Measurements from ENCODE around the gene TLR9. TPM values are rescaled to one million over a fixed set of nuclear protein-coding genes. Genes with fewer than 3 reads are reported as not detected.

TLR9 gene
- polyA plus RNA-seq, 2 donors: 0.10 to 0.14 TPM

- peaks cover 7 to 17% of the 10 kb centered on the region in 2 donors for H3K4me1 ChIP-seq (ENCODE audit: control insufficient read depth in 2 of 2, insufficient read depth in 2 of 2, low read length in 1 of 2)
Observed at GRCh38 chr3:52218937-52219650, 6.4 kb downstream of the TLR9 start.

GRCh38 chr3:52218454-52218853 lies 7.0 kb downstream of the TLR9 start:
- Histone ChIP-seq H3K27ac (ENCODE audit: low read depth in 2 of 2, low read length in 1 of 2) (peak overlapping the region; percentile 67 to 86), H3K27me3 (ENCODE audit: control insufficient read depth in 1 of 2, insufficient read depth in 2 of 2, low read length in 2 of 2) (no peaks in the 10 kb centered on the region), H3K9me3 (ENCODE audit: control insufficient read depth in 2 of 2, insufficient read depth in 1 of 2, low read depth in 1 of 2, low read length in 1 of 2) (no peaks in the 10 kb centered on the region), H3K4me3 (ENCODE audit: low read depth in 1 of 2, low read length in 2 of 2) (no peak overlapping the region), H3K4me1 (ENCODE audit: control insufficient read depth in 2 of 2, insufficient read depth in 2 of 2, low read length in 1 of 2) (peaks cover 7 to 17% of the 10 kb centered on the region in 2 donors), H3K36me3 (ENCODE audit: control insufficient read depth in 2 of 2, insufficient read depth in 2 of 2, low read length in 1 of 2) (peaks cover 2 to 16% of the 10 kb centered on the region in 2 donors)
- WGBS, 2 donors: 62 to 76% methylated on average over 12 of the region's 12 CpGs

More at GRCh38 chr3:52218937-52219650, 6.4 kb downstream of the TLR9 start:
- no peak overlapping the region for H3K4me3 ChIP-seq (ENCODE audit: low read depth in 1 of 2, low read length in 2 of 2)
- peaks cover 0 to 12% of the 10 kb centered on the region in 2 donors for H3K36me3 ChIP-seq (ENCODE audit: control insufficient read depth in 2 of 2, insufficient read depth in 2 of 2, low read length in 1 of 2)
- no peaks in the 10 kb centered on the region for H3K9me3 ChIP-seq (ENCODE audit: control insufficient read depth in 2 of 2, insufficient read depth in 1 of 2, low read depth in 1 of 2, low read length in 1 of 2)
- 57 to 63% methylated on average over 6 of the region's 6 CpGs for WGBS, 2 donors
- H3K27ac ChIP-seq (ENCODE audit: low read depth in 2 of 2, low read length in 1 of 2): peak overlapping the region; percentile 67 to 86
- H3K27me3 ChIP-seq (ENCODE audit: control insufficient read depth in 1 of 2, insufficient read depth in 2 of 2, low read length in 2 of 2): no peaks in the 10 kb centered on the region

DNA sequence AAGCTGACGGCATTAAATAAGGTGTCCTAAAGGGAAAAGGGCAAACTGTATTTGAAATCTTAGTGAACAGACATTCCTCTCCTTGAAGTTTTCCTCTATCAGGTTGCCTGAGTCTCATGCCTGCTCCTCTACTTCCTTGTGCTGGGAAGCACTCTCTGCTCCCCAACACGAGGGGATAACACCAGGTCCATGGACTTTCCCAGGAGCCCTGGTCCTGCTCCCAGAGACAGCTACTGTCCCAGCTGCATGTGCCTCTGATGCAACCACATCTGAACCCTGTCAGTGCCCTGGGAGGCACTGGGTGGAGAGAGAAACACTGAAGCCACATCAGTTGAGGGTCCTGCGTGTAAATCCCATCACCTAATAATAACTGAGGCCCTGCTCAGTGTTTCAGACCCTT lies 7.4 kb downstream of the TLR9 start:
- 78 to 81% methylated on average over 3 of the region's 3 CpGs for WGBS, 2 donors
- Histone ChIP-seq H3K4me1 (ENCODE audit: control insufficient read depth in 2 of 2, insufficient read depth in 2 of 2, low read length in 1 of 2) (peaks cover 7 to 17% of the 10 kb centered on the region in 2 donors), H3K36me3 (ENCODE audit: control insufficient read depth in 2 of 2, insufficient read depth in 2 of 2, low read length in 1 of 2) (peaks cover 3 to 17% of the 10 kb centered on the region in 2 donors), H3K27ac (ENCODE audit: low read depth in 2 of 2, low read length in 1 of 2) (peak overlapping the region; percentile 67 to 86), H3K9me3 (ENCODE audit: control insufficient read depth in 2 of 2, insufficient read depth in 1 of 2, low read depth in 1 of 2, low read length in 1 of 2) (no peaks in the 10 kb centered on the region), H3K4me3 (ENCODE audit: low read depth in 1 of 2, low read length in 2 of 2) (no peak overlapping the region), H3K27me3 (ENCODE audit: control insufficient read depth in 1 of 2, insufficient read depth in 2 of 2, low read length in 2 of 2) (no peaks in the 10 kb centered on the region)

- Histone ChIP-seq H3K4me1 (ENCODE audit: control insufficient read depth in 2 of 2, insufficient read depth in 2 of 2, low read length in 1 of 2) (peaks cover 7 to 17% of the 10 kb centered on the region in 2 donors), H3K27me3 (ENCODE audit: control insufficient read depth in 1 of 2, insufficient read depth in 2 of 2, low read length in 2 of 2) (no peaks in the 10 kb centered on the region), H3K36me3 (ENCODE audit: control insufficient read depth in 2 of 2, insufficient read depth in 2 of 2, low read length in 1 of 2) (peaks cover 3 to 20% of the 10 kb centered on the region in 2 donors), H3K27ac (ENCODE audit: low read depth in 2 of 2, low read length in 1 of 2) (peak overlapping the region; percentile 67 to 92), H3K9me3 (ENCODE audit: control insufficient read depth in 2 of 2, insufficient read depth in 1 of 2, low read depth in 1 of 2, low read length in 1 of 2) (no peaks in the 10 kb centered on the region), H3K4me3 (ENCODE audit: low read depth in 1 of 2, low read length in 2 of 2) (no peak overlapping the region)
- 46 to 54% methylated on average over 10 of the region's 10 CpGs for WGBS, 2 donors
Observed at GRCh38 chr3:52217409-52217805, 8.0 kb downstream of the TLR9 start.

DNA sequence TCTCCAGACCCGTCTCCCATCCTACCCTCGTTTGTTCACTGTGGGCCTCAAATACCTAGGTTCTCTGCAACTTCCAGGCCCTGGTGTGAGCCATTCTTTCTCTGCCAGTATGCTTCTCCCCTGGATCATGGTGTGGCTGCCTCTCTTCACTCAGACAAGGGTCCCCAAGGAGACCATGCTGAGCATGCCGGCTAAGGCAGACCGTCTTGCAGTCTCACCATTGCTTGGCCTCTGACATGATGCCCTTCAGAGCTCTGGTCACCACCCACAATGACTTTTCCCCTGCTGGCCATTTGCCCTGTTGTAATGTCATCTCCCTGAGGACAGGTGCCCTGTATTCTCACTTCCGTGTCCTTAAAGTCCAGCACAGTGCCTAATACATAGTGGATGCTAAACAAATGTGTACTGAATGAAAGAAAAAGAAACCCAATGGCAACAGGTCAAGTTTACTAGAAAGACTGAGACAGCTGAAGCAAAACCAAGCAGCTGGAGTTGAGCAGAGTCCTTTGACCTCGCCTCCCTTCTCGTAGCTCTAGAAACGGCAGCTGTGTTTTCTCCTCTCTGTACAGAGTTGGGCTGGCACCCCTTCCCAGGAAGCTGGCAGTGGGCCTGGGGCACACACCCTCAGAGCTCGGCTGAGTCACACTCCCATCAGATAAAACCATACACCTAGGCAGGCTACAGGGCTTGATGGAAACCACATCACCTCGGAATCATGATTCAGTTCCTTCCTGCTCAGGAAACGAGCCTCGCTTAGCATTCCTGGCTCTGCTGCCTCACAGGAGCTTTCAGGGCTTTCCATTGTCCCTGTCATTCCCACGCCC lies 8.6 kb downstream of the TLR9 start:
- H3K27me3 ChIP-seq (ENCODE audit: control insufficient read depth in 1 of 2, insufficient read depth in 2 of 2, low read length in 2 of 2): no peaks in the 10 kb centered on the region
- 26 to 30% methylated on average over 13 of the region's 13 CpGs for WGBS, 2 donors
- H3K4me3 ChIP-seq (ENCODE audit: low read depth in 1 of 2, low read length in 2 of 2): no peak overlapping the region
- H3K27ac ChIP-seq (ENCODE audit: low read depth in 2 of 2, low read length in 1 of 2): peak overlapping the region; percentile 67 to 92
- H3K9me3 ChIP-seq (ENCODE audit: control insufficient read depth in 2 of 2, insufficient read depth in 1 of 2, low read depth in 1 of 2, low read length in 1 of 2): no peaks in the 10 kb centered on the region
- H3K36me3 ChIP-seq (ENCODE audit: control insufficient read depth in 2 of 2, insufficient read depth in 2 of 2, low read length in 1 of 2): peaks cover 6 to 24% of the 10 kb centered on the region in 2 donors
- H3K4me1 ChIP-seq (ENCODE audit: control insufficient read depth in 2 of 2, insufficient read depth in 2 of 2, low read length in 1 of 2): peaks cover 7 to 17% of the 10 kb centered on the region in 2 donors

- no peaks in the 10 kb centered on the region for H3K27me3 ChIP-seq (ENCODE audit: control insufficient read depth in 1 of 2, insufficient read depth in 2 of 2, low read length in 2 of 2)
- no peak overlapping the region for H3K4me3 ChIP-seq (ENCODE audit: low read depth in 1 of 2, low read length in 2 of 2)
- H3K36me3 ChIP-seq (ENCODE audit: control insufficient read depth in 2 of 2, insufficient read depth in 2 of 2, low read length in 1 of 2): peaks cover 6 to 31% of the 10 kb centered on the region in 2 donors
- H3K27ac ChIP-seq (ENCODE audit: low read depth in 2 of 2, low read length in 1 of 2): no peak overlapping the region
- peaks cover 7 to 17% of the 10 kb centered on the region in 2 donors for H3K4me1 ChIP-seq (ENCODE audit: control insufficient read depth in 2 of 2, insufficient read depth in 2 of 2, low read length in 1 of 2)
- no peaks in the 10 kb centered on the region for H3K9me3 ChIP-seq (ENCODE audit: control insufficient read depth in 2 of 2, insufficient read depth in 1 of 2, low read depth in 1 of 2, low read length in 1 of 2)
- 93 to 94% methylated on average over 7 of the region's 7 CpGs for WGBS, 2 donors
Observed at GRCh38 chr3:52215351-52215750, 10.1 kb downstream of the TLR9 start.

DNA sequence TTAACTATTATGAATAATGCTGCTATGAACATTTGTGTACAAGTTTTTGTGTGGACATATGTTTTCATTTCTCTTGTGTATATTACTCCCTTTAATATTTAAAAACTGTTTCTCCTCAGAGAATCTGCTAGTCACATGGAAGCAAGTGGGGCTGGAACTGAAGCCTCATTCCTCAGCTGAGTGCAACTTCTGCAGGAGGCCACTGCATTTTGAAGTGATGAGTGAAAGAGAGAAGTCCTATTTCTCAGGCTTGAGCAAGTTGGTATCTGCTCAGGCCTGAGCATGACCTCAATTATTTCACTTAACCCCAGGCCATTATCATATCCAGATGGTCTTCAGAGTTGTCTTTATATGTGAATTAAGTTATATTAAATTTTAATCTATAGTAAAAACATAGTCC lies 11.5 kb downstream of the TLR9 start:
- Histone ChIP-seq H3K27me3 (ENCODE audit: control insufficient read depth in 1 of 2, insufficient read depth in 2 of 2, low read length in 2 of 2) (no peaks in the 10 kb centered on the region), H3K36me3 (ENCODE audit: control insufficient read depth in 2 of 2, insufficient read depth in 2 of 2, low read length in 1 of 2) (peaks cover 7 to 35% of the 10 kb centered on the region in 2 donors)

DNA sequence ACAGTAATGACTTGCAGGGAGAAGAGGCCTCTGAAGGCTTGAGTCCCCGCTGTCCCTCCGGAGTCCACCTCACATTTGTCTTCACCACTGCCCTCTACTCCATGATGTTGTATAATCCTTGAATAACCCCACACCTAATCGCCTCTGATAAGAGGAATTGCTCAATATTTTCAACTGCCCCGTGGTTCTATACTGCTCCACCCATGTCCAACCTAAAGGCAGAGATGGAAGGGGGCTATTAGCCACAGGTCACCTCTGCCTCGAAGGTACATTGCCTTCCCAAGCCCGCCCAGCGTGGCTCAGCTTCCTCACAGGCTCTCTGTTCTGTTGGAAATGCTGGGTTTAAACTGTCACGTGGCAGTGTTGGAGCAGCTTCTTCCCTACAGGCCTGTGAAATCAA lies 12.4 kb downstream of the TLR9 start:
- H3K27ac ChIP-seq (ENCODE audit: low read depth in 2 of 2, low read length in 1 of 2): no peak overlapping the region
- H3K9me3 ChIP-seq (ENCODE audit: control insufficient read depth in 2 of 2, insufficient read depth in 1 of 2, low read depth in 1 of 2, low read length in 1 of 2): no peaks in the 10 kb centered on the region
- peaks cover 8 to 41% of the 10 kb centered on the region in 2 donors for H3K36me3 ChIP-seq (ENCODE audit: control insufficient read depth in 2 of 2, insufficient read depth in 2 of 2, low read length in 1 of 2)
- WGBS, 2 donors: 77 to 78% methylated on average over 8 of the region's 8 CpGs
- no peak overlapping the region for H3K4me3 ChIP-seq (ENCODE audit: low read depth in 1 of 2, low read length in 2 of 2)
- peaks cover 1 to 6% of the 10 kb centered on the region in 2 donors for H3K4me1 ChIP-seq (ENCODE audit: control insufficient read depth in 2 of 2, insufficient read depth in 2 of 2, low read length in 1 of 2)
- H3K27me3 ChIP-seq (ENCODE audit: control insufficient read depth in 1 of 2, insufficient read depth in 2 of 2, low read length in 2 of 2): no peaks in the 10 kb centered on the region

More for the DNA sequence above, 11.5 kb downstream of the TLR9 start:
- Histone ChIP-seq H3K9me3 (ENCODE audit: control insufficient read depth in 2 of 2, insufficient read depth in 1 of 2, low read depth in 1 of 2, low read length in 1 of 2) (no peaks in the 10 kb centered on the region), H3K27ac (ENCODE audit: low read depth in 2 of 2, low read length in 1 of 2) (no peak overlapping the region), H3K4me3 (ENCODE audit: low read depth in 1 of 2, low read length in 2 of 2) (no peak overlapping the region), H3K4me1 (ENCODE audit: control insufficient read depth in 2 of 2, insufficient read depth in 2 of 2, low read length in 1 of 2) (peaks cover 7 to 13% of the 10 kb centered on the region in 2 donors)

- Histone ChIP-seq H3K4me3 (ENCODE audit: low read depth in 1 of 2, low read length in 2 of 2) (no peak overlapping the region), H3K36me3 (ENCODE audit: control insufficient read depth in 2 of 2, insufficient read depth in 2 of 2, low read length in 1 of 2) (peaks cover 8 to 48% of the 10 kb centered on the region in 2 donors), H3K27ac (ENCODE audit: low read depth in 2 of 2, low read length in 1 of 2) (no peak overlapping the region), H3K9me3 (ENCODE audit: control insufficient read depth in 2 of 2, insufficient read depth in 1 of 2, low read depth in 1 of 2, low read length in 1 of 2) (no peaks in the 10 kb centered on the region), H3K27me3 (ENCODE audit: control insufficient read depth in 1 of 2, insufficient read depth in 2 of 2, low read length in 2 of 2) (no peaks in the 10 kb centered on the region), H3K4me1 (ENCODE audit: control insufficient read depth in 2 of 2, insufficient read depth in 2 of 2, low read length in 1 of 2) (peaks cover 0 to under 1% of the 10 kb centered on the region in 2 donors)
- WGBS, 2 donors: 96% methylated on average over 18 of the region's 18 CpGs
Observed at GRCh38 chr3:52211268-52211891, 14.1 kb downstream of the TLR9 start.

Data from esophagus (tissue), 2 donors.